ENCODE results near the gene RP9.

RP9 gene

GRCh38 chr7:33062782-33063443, 46.3 kb downstream of the RP9 start:
- H3K27me3 Mint-ChIP-seq (ENCODE audit: low read depth) = peaks cover 12% of the 10 kb centered on the region
- peaks cover 27% of the 10 kb centered on the region for H3K4me1 Mint-ChIP-seq (ENCODE audit: low read depth)
- peaks cover 27% of the 10 kb centered on the region for H3K9me3 Mint-ChIP-seq
- H3K27ac Mint-ChIP-seq = peak overlapping the region; percentile 96
- peak overlapping the region; percentile 95 for H3K4me3 Mint-ChIP-seq
- H3K36me3 Mint-ChIP-seq (ENCODE audit: low read depth) = peaks cover 14% of the 10 kb centered on the region

GRCh38 chr7:33062023-33062781, 47.0 kb downstream of the RP9 start, which contains the start of gene NT5C3A:
TSS of gene NT5C3A (minus strand) at chr7:33062776. CDS start at chr7:33062705, 71 bp downstream.
- peaks cover 27% of the 10 kb centered on the region for H3K4me1 Mint-ChIP-seq (ENCODE audit: low read depth)
- H3K27ac Mint-ChIP-seq = peak within 1 kb of the TSS; percentile 96
- peaks cover 12% of the 10 kb centered on the region for H3K27me3 Mint-ChIP-seq (ENCODE audit: low read depth)
- peak within 1 kb of the TSS; percentile 95 for H3K4me3 Mint-ChIP-seq
- peaks cover 27% of the 10 kb centered on the region for H3K9me3 Mint-ChIP-seq
- H3K36me3 Mint-ChIP-seq (ENCODE audit: low read depth) = peaks cover 14% of the 10 kb centered on the region

GRCh38 chr7:33061282-33061937, 47.8 kb downstream of the RP9 start:
- peak overlapping the region; percentile 82 for H3K27ac Mint-ChIP-seq
- H3K4me1 Mint-ChIP-seq (ENCODE audit: low read depth) = peaks cover 29% of the 10 kb centered on the region

GRCh38 chr7:33059635-33060034, 49.6 kb downstream of the RP9 start:
- peaks cover 3% of the 10 kb centered on the region for H3K9me3 Mint-ChIP-seq
- H3K27me3 Mint-ChIP-seq (ENCODE audit: low read depth) = no peaks in the 10 kb centered on the region
- no peak overlapping the region for H3K4me3 Mint-ChIP-seq
- no peak overlapping the region for H3K27ac Mint-ChIP-seq
- H3K4me1 Mint-ChIP-seq (ENCODE audit: low read depth) = peaks cover 37% of the 10 kb centered on the region
- H3K36me3 Mint-ChIP-seq (ENCODE audit: low read depth) = peaks cover 11% of the 10 kb centered on the region

More at GRCh38 chr7:33061282-33061937, 47.8 kb downstream of the RP9 start:
- Mint-ChIP-seq H3K4me3 (peak overlapping the region; percentile 95), H3K9me3 (peaks cover 21% of the 10 kb centered on the region), H3K36me3 (ENCODE audit: low read depth) (peaks cover 13% of the 10 kb centered on the region), H3K27me3 (ENCODE audit: low read depth) (peaks cover 7% of the 10 kb centered on the region)

GRCh38 chr7:33055158-33055557, 54.0 kb downstream of the RP9 start:
- peaks cover 35% of the 10 kb centered on the region for H3K4me1 Mint-ChIP-seq (ENCODE audit: low read depth)
- H3K27ac Mint-ChIP-seq = no peak overlapping the region
- peaks cover 10% of the 10 kb centered on the region for H3K36me3 Mint-ChIP-seq (ENCODE audit: low read depth)

GRCh38 chr7:33054261-33054964, 54.8 kb downstream of the RP9 start:
- Mint-ChIP-seq H3K9me3 (no peaks in the 10 kb centered on the region), H3K27me3 (ENCODE audit: low read depth) (no peaks in the 10 kb centered on the region), H3K27ac (peak overlapping the region; percentile 59), H3K4me3 (no peak overlapping the region), H3K4me1 (ENCODE audit: low read depth) (peaks cover 33% of the 10 kb centered on the region), H3K36me3 (ENCODE audit: low read depth) (peaks cover 5% of the 10 kb centered on the region)

More at GRCh38 chr7:33055158-33055557, 54.0 kb downstream of the RP9 start:
- Mint-ChIP-seq H3K9me3 (no peaks in the 10 kb centered on the region), H3K27me3 (ENCODE audit: low read depth) (no peaks in the 10 kb centered on the region), H3K4me3 (no peak overlapping the region)

GRCh38 chr7:33053721-33054120, 55.5 kb downstream of the RP9 start:
- H3K4me3 Mint-ChIP-seq = no peak overlapping the region

GRCh38 chr7:33050535-33051318, 58.5 kb downstream of the RP9 start:
- H3K27me3 Mint-ChIP-seq (ENCODE audit: low read depth) = no peaks in the 10 kb centered on the region
- peaks cover 3% of the 10 kb centered on the region for H3K36me3 Mint-ChIP-seq (ENCODE audit: low read depth)
- no peak overlapping the region for H3K27ac Mint-ChIP-seq
- no peak overlapping the region for H3K4me3 Mint-ChIP-seq
- H3K9me3 Mint-ChIP-seq = no peaks in the 10 kb centered on the region
- H3K4me1 Mint-ChIP-seq (ENCODE audit: low read depth) = peaks cover 30% of the 10 kb centered on the region

More at GRCh38 chr7:33053721-33054120, 55.5 kb downstream of the RP9 start:
- Mint-ChIP-seq H3K4me1 (ENCODE audit: low read depth) (peaks cover 29% of the 10 kb centered on the region), H3K36me3 (ENCODE audit: low read depth) (peaks cover 3% of the 10 kb centered on the region), H3K27me3 (ENCODE audit: low read depth) (no peaks in the 10 kb centered on the region), H3K27ac (peak overlapping the region; percentile 55), H3K9me3 (no peaks in the 10 kb centered on the region)

- no peaks in the 10 kb centered on the region for H3K27me3 Mint-ChIP-seq (ENCODE audit: low read depth)
- peaks cover 33% of the 10 kb centered on the region for H3K4me1 Mint-ChIP-seq (ENCODE audit: low read depth)
- H3K9me3 Mint-ChIP-seq = no peaks in the 10 kb centered on the region
- no peaks in the 10 kb centered on the region for H3K36me3 Mint-ChIP-seq (ENCODE audit: low read depth)
- no peak overlapping the region for H3K27ac Mint-ChIP-seq
- no peak overlapping the region for H3K4me3 Mint-ChIP-seq
Observed at GRCh38 chr7:33048704-33049103, 60.5 kb downstream of the RP9 start.

GRCh38 chr7:33048257-33048656, 60.9 kb downstream of the RP9 start:
- H3K4me3 Mint-ChIP-seq = no peak overlapping the region

GRCh38 chr7:33044986-33045385, 64.2 kb downstream of the RP9 start:
- peaks cover 30% of the 10 kb centered on the region for H3K4me1 Mint-ChIP-seq (ENCODE audit: low read depth)
- H3K4me3 Mint-ChIP-seq = no peak overlapping the region
- no peak overlapping the region for H3K27ac Mint-ChIP-seq
- no peaks in the 10 kb centered on the region for H3K36me3 Mint-ChIP-seq (ENCODE audit: low read depth)
- H3K9me3 Mint-ChIP-seq = no peaks in the 10 kb centered on the region
- no peaks in the 10 kb centered on the region for H3K27me3 Mint-ChIP-seq (ENCODE audit: low read depth)

More at GRCh38 chr7:33048257-33048656, 60.9 kb downstream of the RP9 start:
- no peaks in the 10 kb centered on the region for H3K9me3 Mint-ChIP-seq
- H3K27me3 Mint-ChIP-seq (ENCODE audit: low read depth) = no peaks in the 10 kb centered on the region
- H3K4me1 Mint-ChIP-seq (ENCODE audit: low read depth) = peaks cover 36% of the 10 kb centered on the region
- H3K36me3 Mint-ChIP-seq (ENCODE audit: low read depth) = no peaks in the 10 kb centered on the region
- H3K27ac Mint-ChIP-seq = no peak overlapping the region
